WTC11 (cell line): ENCODE measurements around the gene HCST. TPM values are rescaled to one million over a fixed set of nuclear protein-coding genes. Genes with fewer than 3 reads are reported as not detected.
A peak's percentile ranks its signal among the peaks of the same experiment; 100 is the strongest.

Experiments
- ATAC-seq: fragments of 200-7000 bp; cut with Tn5 transposase; 2 replicates; pipeline ENCODE4 v1.10.0; 2021; ENCODE audit warnings: mild to moderate bottlenecking, moderate library complexity
- CTCF ChIA-PET: fragments of 300-600 bp; sonication (Branson Sonifier 250); formaldehyde crosslinking; loops from one replicate; lab custom pipeline; 2021; ENCODE audit warnings: antibody characterized with exemption; lab: Charles Lee
- POLR2A ChIA-PET: fragments of 350-600 bp; sonication (Branson Sonifier 250); formaldehyde crosslinking; loops from one replicate; lab custom pipeline; 2021; ENCODE audit warnings: antibody characterized with exemption; lab: Charles Lee
- DNase-seq: peaks from one replicate; pipeline ENCODE4 v3.0.0; 2021; ENCODE audit warnings: low spot score
- H3K27ac Mint-ChIP-seq: 2 replicates; pipeline ENCODE4 v1.8.0; 2021; ENCODE audit warnings: mixed read lengths
- H3K27me3 Mint-ChIP-seq: 2 replicates; pipeline ENCODE4 v1.8.0; 2021; ENCODE audit warnings: low read depth, mild to moderate bottlenecking, moderate library complexity, mixed read lengths
- H3K36me3 Mint-ChIP-seq: 2 replicates; pipeline ENCODE4 v1.8.0; 2021; ENCODE audit warnings: mixed read lengths
- H3K4me1 Mint-ChIP-seq: 2 replicates; pipeline ENCODE4 v1.8.0; 2022; ENCODE audit warnings: mixed read lengths
- H3K4me3 Mint-ChIP-seq: 2 replicates; pipeline ENCODE4 v1.8.0; 2021; ENCODE audit warnings: mild to moderate bottlenecking, moderate library complexity, mixed read lengths
- H3K9me3 Mint-ChIP-seq: 2 replicates; pipeline ENCODE4 v1.8.0; 2021; ENCODE audit warnings: mixed read lengths
- CREB1 ChIP-seq: sonication (generic); formaldehyde crosslinking; IDR thresholded peaks from 2 replicates; pipeline ENCODE4 v1.8.0; 2023; ENCODE audit warnings: mild to moderate bottlenecking, missing genetic modification reagents
- CREM ChIP-seq: sonication (generic); formaldehyde crosslinking; IDR thresholded peaks from 2 replicates; pipeline ENCODE4 v1.8.1; 2022; ENCODE audit warnings: mild to moderate bottlenecking, missing genetic modification reagents, moderate library complexity
- NR2C2 ChIP-seq: sonication (generic); formaldehyde crosslinking; IDR thresholded peaks from 2 replicates; pipeline ENCODE4 v1.8.0; 2022; ENCODE audit warnings: mild to moderate bottlenecking, missing genetic modification reagents
- OVOL2 ChIP-seq: fragments of 250-450 bp; sonication (Bioruptor Pico); IDR thresholded peaks from 2 replicates; pipeline ENCODE4 v1.9.0; 2021; ENCODE audit warnings: mild to moderate bottlenecking, borderline replicate concordance
- SOX15 ChIP-seq: fragments of 250-450 bp; sonication (Bioruptor Pico); IDR thresholded peaks from 2 replicates; pipeline ENCODE4 v1.9.0; 2021; ENCODE audit warnings: mild to moderate bottlenecking
- TEAD1 ChIP-seq: sonication (generic); formaldehyde crosslinking; IDR thresholded peaks from 2 replicates; pipeline ENCODE4 v1.8.0; 2022; ENCODE audit warnings: mild to moderate bottlenecking, missing genetic modification reagents
- ZNF121 ChIP-seq: sonication (generic); formaldehyde crosslinking; IDR thresholded peaks from 2 replicates; pipeline ENCODE4 v1.8.0; 2023; ENCODE audit warnings: missing genetic modification reagents
- ZNF263 ChIP-seq: sonication (generic); formaldehyde crosslinking; IDR thresholded peaks from 2 replicates; pipeline ENCODE4 v1.8.1; 2022; ENCODE audit warnings: low read depth, mild to moderate bottlenecking, moderate library complexity, missing genetic modification reagents
- ZNF317 ChIP-seq: sonication (generic); formaldehyde crosslinking; IDR thresholded peaks from 2 replicates; pipeline ENCODE4 v1.8.1; 2023; ENCODE audit warnings: low read depth, mild to moderate bottlenecking, moderate library complexity, missing genetic modification reagents, borderline replicate concordance
- ZNF671 ChIP-seq: fragments of 250-450 bp; sonication (Bioruptor Pico); IDR thresholded peaks from 2 replicates; pipeline ENCODE4 v1.8.0; 2021; ENCODE audit warnings: mild to moderate bottlenecking
- total RNA-seq: library from RNA; stranded (reverse); gene quantifications from 3 replicates; pipeline ENCODE4 v1.2.3, GENCODE V29; 2021
- TF ChIP-seq, protein P1 (sequence below): sonication (generic); formaldehyde crosslinking; IDR thresholded peaks from 2 replicates; pipeline ENCODE4 v1.8.0; 2022; ENCODE audit warnings: missing genetic modification reagents
- TF ChIP-seq, protein P2 (sequence below): sonication (generic); formaldehyde crosslinking; IDR thresholded peaks from 2 replicates; pipeline ENCODE4 v1.8.1; 2022; ENCODE audit warnings: mild to moderate bottlenecking, missing genetic modification reagents, moderate library complexity, borderline replicate concordance
- TF ChIP-seq, protein P3 (sequence below): sonication (generic); formaldehyde crosslinking; IDR thresholded peaks from 2 replicates; pipeline ENCODE4 v1.8.1; 2023; ENCODE audit warnings: mild to moderate bottlenecking, missing genetic modification reagents, moderate library complexity
- TF ChIP-seq, protein P4 (sequence below): fragments of 250-450 bp; sonication (Bioruptor Pico); IDR thresholded peaks from 2 replicates; pipeline ENCODE4 v1.9.0; 2021; ENCODE audit warnings: mild to moderate bottlenecking
- TF ChIP-seq, protein P5 (sequence below): sonication (generic); formaldehyde crosslinking; IDR thresholded peaks from 2 replicates; pipeline ENCODE4 v1.8.1; 2023; ENCODE audit warnings: mild to moderate bottlenecking, missing genetic modification reagents, borderline replicate concordance
- TF ChIP-seq, protein P6 (sequence below): sonication (generic); formaldehyde crosslinking; IDR thresholded peaks from 2 replicates; pipeline ENCODE4 v1.8.0; 2022; ENCODE audit warnings: mild to moderate bottlenecking, missing genetic modification reagents

Gene HCST
- total RNA-seq, 1 experiment from 2014 or later = 1.9 TPM

DNA sequence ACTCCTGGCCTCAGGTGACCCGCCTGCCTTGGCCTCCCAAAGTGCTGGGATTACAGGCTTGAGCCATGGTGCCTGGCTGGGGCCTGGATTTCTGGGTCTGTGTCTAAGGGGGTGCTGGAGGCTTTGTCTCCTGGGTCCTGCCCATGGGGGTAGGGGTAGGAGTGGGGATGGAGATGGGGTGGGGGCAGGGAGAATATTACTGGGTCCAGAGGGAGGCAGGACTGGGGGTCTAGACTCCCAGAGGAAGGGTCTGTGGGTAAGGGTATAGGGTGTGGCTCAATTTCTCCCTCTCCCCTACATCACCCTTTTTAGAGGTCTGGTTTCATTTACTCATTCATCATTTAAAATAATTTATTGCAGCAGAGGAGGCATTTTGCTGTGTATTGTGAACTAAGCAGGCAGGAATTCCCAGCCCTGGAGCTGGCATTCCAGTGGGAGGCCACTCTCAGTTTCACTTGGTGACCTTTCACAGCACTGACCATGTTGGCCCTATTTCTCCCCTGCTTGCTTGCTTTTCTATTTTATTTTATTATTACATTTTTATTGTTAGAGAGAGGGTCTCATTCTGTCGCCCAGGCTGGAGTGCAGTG is 1.2 kb upstream of the HCST start (continued):
- TF ChIP-seq, protein P1, sequence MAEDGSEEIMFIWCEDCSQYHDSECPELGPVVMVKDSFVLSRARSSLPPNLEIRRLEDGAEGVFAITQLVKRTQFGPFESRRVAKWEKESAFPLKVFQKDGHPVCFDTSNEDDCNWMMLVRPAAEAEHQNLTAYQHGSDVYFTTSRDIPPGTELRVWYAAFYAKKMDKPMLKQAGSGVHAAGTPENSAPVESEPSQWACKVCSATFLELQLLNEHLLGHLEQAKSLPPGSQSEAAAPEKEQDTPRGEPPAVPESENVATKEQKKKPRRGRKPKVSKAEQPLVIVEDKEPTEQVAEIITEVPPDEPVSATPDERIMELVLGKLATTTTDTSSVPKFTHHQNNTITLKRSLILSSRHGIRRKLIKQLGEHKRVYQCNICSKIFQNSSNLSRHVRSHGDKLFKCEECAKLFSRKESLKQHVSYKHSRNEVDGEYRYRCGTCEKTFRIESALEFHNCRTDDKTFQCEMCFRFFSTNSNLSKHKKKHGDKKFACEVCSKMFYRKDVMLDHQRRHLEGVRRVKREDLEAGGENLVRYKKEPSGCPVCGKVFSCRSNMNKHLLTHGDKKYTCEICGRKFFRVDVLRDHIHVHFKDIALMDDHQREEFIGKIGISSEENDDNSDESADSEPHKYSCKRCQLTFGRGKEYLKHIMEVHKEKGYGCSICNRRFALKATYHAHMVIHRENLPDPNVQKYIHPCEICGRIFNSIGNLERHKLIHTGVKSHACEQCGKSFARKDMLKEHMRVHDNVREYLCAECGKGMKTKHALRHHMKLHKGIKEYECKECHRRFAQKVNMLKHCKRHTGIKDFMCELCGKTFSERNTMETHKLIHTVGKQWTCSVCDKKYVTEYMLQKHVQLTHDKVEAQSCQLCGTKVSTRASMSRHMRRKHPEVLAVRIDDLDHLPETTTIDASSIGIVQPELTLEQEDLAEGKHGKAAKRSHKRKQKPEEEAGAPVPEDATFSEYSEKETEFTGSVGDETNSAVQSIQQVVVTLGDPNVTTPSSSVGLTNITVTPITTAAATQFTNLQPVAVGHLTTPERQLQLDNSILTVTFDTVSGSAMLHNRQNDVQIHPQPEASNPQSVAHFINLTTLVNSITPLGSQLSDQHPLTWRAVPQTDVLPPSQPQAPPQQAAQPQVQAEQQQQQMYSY (CRISPR knock-in tag) = no peak
- TF ChIP-seq ZNF263 = no peak

DNA sequence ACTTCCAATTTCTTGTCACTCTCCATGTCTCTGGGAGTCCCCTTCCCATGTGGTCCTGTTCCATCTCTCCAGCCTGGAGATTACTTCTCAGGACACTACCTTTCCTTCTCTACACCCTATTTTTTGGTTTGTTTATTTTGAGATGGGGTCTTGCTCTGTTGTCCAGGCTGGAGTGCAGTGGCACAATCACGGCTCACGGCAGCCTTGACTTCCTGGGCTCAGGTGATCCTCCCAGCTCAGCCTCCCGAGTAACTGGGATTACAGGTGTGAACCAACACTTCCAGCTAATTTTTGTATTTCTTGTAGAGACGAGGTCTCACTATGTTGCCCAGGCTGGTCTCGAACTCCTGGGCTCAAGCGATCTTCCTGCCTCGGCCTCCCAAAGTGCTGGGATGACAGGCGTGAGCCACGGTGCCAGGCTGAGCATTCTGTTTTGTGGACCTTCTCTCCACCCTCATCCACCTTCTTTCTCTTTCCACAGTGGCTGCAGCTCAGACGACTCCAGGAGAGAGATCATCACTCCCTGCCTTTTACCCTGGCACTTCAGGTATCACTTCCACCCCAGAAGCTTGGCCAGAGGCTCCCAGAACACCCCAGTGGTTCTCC is 644 bp downstream of the HCST start:
- no peaks in the 10 kb centered on the region for H3K9me3 Mint-ChIP-seq
- CTCF ChIA-PET = interaction anchor here (1.0 kb wide), 1 partner anchor 21 kb away, joined by 3 read pairs; no protein-coding TSS in a partner anchor
- H3K36me3 Mint-ChIP-seq = no peaks in the 10 kb centered on the region
- H3K4me1 Mint-ChIP-seq = peaks cover 26% of the 10 kb centered on the region
- H3K27ac Mint-ChIP-seq = peak overlapping the region; percentile 93
- ATAC-seq (no peak), DNase-seq (no peak)
- peak overlapping the region; percentile 88 for H3K4me3 Mint-ChIP-seq
- peaks cover 18% of the 10 kb centered on the region for H3K27me3 Mint-ChIP-seq
- POLR2A ChIA-PET = no interaction called here
- TF ChIP-seq CREB1 (CRISPR knock-in tag) (no peak), ZNF121 (CRISPR knock-in tag) (peak; percentile 97)
- TF ChIP-seq, all 79 proteins: peak for 1

DNA sequence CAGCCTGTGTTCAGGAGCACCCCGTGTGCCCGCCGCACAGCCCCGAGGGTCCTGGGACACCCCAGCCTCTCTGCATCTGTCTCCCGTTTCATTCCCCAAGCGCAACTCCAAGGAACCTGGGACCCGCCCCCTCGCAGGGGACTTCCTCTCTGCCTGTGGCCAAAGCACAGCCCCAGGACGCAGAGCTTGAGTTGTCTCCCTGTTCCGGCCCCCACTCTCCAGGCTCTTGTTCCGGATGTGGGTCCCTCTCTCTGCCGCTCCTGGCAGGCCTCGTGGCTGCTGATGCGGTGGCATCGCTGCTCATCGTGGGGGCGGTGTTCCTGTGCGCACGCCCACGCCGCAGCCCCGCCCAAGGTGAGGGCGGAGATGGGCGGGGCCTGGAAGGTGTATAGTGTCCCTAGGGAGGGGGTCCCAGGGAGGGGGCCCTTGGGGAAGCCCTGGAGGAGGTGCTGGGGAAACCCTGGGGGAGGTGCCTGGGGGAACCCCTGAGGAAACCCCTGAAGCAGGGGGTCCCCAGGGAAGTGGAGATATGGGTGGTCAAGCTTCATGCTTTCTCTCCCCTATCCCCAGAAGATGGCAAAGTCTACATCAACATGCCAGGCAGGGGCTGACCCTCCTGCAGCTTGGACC is 1.3 kb downstream of the HCST start:
- ChIA-PET POLR2A (interaction anchor here (0.5 kb wide), 1 partner anchor 306 kb away, joined by 3 read pairs; no protein-coding TSS in a partner anchor), CTCF (interaction anchor here (0.7 to 1.2 kb wide), 4 partner anchors 22 to 148 kb away, joined by 3 to 4 read pairs (median 4); no protein-coding TSS in a partner anchor)
- Mint-ChIP-seq H3K36me3 (no peaks in the 10 kb centered on the region), H3K4me1 (peaks cover 26% of the 10 kb centered on the region), H3K27me3 (peaks cover 18% of the 10 kb centered on the region), H3K27ac (peak overlapping the region; percentile 93), H3K4me3 (peak overlapping the region; percentile 88), H3K9me3 (no peaks in the 10 kb centered on the region)
- DNase-seq = peak; percentile 79
- peak; percentile 69 for ATAC-seq
- TF ChIP-seq NR2C2 = no peak
- TF ChIP-seq, protein P2, sequence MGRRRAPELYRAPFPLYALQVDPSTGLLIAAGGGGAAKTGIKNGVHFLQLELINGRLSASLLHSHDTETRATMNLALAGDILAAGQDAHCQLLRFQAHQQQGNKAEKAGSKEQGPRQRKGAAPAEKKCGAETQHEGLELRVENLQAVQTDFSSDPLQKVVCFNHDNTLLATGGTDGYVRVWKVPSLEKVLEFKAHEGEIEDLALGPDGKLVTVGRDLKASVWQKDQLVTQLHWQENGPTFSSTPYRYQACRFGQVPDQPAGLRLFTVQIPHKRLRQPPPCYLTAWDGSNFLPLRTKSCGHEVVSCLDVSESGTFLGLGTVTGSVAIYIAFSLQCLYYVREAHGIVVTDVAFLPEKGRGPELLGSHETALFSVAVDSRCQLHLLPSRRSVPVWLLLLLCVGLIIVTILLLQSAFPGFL (CRISPR knock-in tag) = no peak
- TF ChIP-seq, protein P3, sequence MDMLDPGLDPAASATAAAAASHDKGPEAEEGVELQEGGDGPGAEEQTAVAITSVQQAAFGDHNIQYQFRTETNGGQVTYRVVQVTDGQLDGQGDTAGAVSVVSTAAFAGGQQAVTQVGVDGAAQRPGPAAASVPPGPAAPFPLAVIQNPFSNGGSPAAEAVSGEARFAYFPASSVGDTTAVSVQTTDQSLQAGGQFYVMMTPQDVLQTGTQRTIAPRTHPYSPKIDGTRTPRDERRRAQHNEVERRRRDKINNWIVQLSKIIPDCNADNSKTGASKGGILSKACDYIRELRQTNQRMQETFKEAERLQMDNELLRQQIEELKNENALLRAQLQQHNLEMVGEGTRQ (CRISPR knock-in tag) = 0 out of 2 replicates have a peak, but pooled peaks have one; percentile 38
- no peak for TF ChIP-seq ZNF317 (CRISPR knock-in tag)
- no peak for TF ChIP-seq CREM
- TF ChIP-seq, protein P4, sequence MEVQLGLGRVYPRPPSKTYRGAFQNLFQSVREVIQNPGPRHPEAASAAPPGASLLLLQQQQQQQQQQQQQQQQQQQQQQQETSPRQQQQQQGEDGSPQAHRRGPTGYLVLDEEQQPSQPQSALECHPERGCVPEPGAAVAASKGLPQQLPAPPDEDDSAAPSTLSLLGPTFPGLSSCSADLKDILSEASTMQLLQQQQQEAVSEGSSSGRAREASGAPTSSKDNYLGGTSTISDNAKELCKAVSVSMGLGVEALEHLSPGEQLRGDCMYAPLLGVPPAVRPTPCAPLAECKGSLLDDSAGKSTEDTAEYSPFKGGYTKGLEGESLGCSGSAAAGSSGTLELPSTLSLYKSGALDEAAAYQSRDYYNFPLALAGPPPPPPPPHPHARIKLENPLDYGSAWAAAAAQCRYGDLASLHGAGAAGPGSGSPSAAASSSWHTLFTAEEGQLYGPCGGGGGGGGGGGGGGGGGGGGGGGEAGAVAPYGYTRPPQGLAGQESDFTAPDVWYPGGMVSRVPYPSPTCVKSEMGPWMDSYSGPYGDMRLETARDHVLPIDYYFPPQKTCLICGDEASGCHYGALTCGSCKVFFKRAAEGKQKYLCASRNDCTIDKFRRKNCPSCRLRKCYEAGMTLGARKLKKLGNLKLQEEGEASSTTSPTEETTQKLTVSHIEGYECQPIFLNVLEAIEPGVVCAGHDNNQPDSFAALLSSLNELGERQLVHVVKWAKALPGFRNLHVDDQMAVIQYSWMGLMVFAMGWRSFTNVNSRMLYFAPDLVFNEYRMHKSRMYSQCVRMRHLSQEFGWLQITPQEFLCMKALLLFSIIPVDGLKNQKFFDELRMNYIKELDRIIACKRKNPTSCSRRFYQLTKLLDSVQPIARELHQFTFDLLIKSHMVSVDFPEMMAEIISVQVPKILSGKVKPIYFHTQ = no peak
- TF ChIP-seq, protein P5, sequence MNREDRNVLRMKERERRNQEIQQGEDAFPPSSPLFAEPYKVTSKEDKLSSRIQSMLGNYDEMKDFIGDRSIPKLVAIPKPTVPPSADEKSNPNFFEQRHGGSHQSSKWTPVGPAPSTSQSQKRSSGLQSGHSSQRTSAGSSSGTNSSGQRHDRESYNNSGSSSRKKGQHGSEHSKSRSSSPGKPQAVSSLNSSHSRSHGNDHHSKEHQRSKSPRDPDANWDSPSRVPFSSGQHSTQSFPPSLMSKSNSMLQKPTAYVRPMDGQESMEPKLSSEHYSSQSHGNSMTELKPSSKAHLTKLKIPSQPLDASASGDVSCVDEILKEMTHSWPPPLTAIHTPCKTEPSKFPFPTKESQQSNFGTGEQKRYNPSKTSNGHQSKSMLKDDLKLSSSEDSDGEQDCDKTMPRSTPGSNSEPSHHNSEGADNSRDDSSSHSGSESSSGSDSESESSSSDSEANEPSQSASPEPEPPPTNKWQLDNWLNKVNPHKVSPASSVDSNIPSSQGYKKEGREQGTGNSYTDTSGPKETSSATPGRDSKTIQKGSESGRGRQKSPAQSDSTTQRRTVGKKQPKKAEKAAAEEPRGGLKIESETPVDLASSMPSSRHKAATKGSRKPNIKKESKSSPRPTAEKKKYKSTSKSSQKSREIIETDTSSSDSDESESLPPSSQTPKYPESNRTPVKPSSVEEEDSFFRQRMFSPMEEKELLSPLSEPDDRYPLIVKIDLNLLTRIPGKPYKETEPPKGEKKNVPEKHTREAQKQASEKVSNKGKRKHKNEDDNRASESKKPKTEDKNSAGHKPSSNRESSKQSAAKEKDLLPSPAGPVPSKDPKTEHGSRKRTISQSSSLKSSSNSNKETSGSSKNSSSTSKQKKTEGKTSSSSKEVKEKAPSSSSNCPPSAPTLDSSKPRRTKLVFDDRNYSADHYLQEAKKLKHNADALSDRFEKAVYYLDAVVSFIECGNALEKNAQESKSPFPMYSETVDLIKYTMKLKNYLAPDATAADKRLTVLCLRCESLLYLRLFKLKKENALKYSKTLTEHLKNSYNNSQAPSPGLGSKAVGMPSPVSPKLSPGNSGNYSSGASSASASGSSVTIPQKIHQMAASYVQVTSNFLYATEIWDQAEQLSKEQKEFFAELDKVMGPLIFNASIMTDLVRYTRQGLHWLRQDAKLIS (CRISPR knock-in tag) = no peak
- TF ChIP-seq, protein P6, sequence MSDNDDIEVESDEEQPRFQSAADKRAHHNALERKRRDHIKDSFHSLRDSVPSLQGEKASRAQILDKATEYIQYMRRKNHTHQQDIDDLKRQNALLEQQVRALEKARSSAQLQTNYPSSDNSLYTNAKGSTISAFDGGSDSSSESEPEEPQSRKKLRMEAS (CRISPR knock-in tag) = peak; percentile 89
- no peak for TF ChIP-seq OVOL2
- no peak for TF ChIP-seq SOX15 (CRISPR knock-in tag)
- no peak for TF ChIP-seq ZNF671 (CRISPR knock-in tag)
- TF ChIP-seq TEAD1 (CRISPR knock-in tag) = peak; percentile 37; the same call in 1 of the 2 replicates
